T-helper 22 cell (primary cell): ENCODE data around the gene SPATS2.
"Not testable (repeated sequence)": the region's sequence is repeated elsewhere in the genome, so short reads cannot be mapped to it uniquely, and the experiment has no call there.

Source experiments
- DNase-seq: peaks from one replicate; pipeline ENCODE4 v3.0.0-alpha.2; 2020; ENCODE audit warnings: low read depth

The SPATS2 gene

GRCh38 chr12:49410818-49411217, 43.6 kb downstream of the SPATS2 start:
- DNase-seq = no peak

DNA sequence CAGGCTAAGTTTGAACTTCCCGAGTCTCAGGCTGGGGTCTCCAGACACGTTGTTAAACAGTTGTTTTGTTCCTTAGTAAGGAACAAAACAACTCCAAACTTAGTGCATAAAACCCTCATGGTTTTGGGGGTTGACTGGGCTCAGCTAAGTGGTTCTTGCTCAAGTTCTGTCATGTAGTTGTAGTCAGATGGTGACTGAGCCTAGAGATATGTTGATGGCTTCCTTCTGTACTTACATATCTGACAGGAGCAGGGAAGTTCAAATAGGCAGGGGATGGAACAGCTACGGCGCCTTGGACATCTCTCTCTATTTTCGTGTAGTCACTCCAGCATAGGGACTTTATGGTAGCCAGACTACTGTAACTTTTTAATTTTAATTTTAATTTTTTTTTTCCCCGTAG, 45.7 kb downstream of the SPATS2 start:
- DNase-seq = no peak

DNA sequence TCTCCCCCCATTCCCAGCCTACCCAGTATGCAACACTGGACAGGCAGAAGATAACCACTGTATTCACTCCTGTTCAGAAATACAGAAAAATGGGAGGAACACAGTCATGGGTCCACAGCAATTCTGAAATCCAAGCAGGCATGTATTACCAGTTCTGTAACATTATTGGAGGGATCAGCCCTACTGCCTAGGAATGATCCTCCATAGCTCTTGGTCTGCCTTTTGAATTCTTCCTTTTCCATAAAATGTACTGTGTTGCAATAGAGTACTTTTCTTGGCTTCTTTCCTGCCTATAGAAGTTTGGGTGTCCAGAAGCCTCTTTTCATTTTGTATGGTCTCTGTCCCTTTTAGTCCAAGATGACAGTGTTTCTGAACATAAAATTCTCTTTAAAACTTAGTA, 46.5 kb downstream of the SPATS2 start:
- no peak for DNase-seq

DNA sequence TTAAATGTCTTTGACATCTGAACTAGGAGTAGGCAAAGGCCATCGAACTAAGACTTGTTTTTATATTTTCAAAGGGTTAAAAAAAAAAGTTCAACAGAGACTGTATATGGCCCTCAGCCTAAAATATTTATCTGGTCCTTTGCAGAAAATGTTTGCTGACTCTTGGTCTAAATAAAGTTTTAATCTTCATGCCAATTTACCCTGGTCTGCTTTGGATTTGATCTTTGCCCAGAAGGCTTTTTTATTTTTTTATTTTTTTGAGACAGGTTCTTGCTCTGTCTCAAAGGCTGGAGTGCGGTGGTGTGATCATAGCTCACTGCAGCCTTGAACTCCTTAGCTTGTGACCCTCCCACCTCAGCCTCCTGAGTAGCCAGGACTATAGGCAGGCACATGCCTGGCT, 47.1 kb downstream of the SPATS2 start:
- DNase-seq = no peak

- no peak for DNase-seq
Observed at GRCh38 chr12:49415521-49415970, 48.3 kb downstream of the SPATS2 start.

GRCh38 chr12:49416892-49417291, 49.6 kb downstream of the SPATS2 start:
- no peak for DNase-seq

- DNase-seq = no peak
Observed at GRCh38 chr12:49417558-49417957, 50.3 kb downstream of the SPATS2 start.

GRCh38 chr12:49420556-49420955, 53.3 kb downstream of the SPATS2 start:
- DNase-seq = no peak

GRCh38 chr12:49422114-49422513, 54.9 kb downstream of the SPATS2 start:
- DNase-seq = no peak

- DNase-seq = no peak
Observed at GRCh38 chr12:49428793-49429192, 61.5 kb downstream of the SPATS2 start.

DNA sequence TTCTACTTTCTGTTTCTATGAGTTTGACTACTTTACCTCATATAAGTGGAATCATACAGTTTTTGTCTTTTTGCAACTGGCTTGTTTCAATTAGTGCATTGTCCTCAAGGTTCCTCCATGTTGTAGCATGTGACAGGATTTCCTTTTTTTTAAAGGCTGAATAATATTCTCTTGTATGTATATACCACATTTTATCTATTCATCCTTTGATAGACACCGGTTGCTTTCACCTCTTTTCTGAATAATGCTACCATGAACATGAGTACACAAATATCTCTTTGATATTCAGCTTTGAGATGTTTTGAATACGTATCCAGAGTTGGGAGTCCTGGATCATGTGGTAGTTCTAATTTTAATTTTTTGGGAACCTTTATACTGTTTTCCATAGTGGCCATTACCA, 65.4 kb downstream of the SPATS2 start:
- DNase-seq = no peak

DNA sequence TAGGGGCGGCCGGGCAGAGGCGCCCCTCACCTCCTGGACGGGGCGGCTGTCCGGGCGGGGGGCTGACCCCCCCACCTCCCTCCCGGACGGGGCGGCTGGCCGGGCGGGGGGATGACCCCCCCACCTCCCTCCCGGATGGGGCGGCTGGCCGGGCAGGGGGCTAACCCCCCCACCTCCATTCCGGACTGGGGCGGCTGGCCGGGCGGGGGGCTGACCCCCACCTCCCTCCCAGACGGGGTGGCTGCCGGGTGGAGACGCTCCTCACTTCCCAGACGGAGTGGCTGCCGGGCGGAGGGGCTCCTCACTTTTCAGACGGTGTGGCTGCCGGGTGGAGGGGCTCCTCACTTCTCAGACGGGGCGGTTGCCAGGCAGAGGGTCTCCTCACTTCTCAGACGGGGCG, 69.5 kb downstream of the SPATS2 start:
- not testable (repeated sequence) for DNase-seq

DNA sequence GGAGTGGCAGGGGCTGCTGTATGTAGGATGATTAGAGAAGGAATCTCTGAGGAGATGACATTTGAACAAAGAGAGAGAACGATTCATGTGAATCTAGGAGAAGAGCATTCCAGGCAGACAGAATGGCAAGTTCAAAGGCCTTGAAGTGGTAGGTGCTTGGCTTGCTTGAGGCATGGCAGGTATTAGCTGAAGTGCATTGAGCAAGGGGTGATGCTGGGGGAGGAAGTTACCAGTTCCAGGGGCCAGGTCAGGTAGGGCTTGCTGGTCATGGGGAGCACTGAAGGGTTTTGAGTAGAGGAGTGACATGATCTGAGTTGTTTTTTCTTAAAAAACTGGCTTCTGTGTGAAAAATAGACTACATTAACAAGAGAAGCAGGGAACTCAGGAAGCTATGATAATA, 71.8 kb downstream of the SPATS2 start:
- DNase-seq = no peak

DNA sequence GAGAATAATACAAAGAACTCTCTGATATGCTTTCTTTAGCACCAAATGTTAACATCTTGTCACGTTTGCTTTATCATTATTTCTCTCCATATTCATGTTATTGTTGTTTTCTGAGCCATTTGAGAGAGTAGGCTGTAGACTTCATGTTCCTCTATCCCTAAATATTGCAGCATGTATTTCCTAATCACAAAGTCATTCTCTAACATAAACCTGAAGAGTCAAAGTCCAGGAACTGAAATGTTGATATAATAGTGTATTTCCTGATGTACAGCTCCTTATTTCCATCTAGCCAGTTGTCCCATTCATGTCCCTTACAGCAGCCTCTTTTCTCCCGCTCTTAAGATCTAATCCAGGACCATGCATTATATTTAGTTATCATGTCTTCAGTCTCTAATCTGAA, 72.8 kb downstream of the SPATS2 start:
- DNase-seq = no peak

- DNase-seq = no peak
Observed at GRCh38 chr12:49442915-49443314, 75.7 kb downstream of the SPATS2 start.

DNA sequence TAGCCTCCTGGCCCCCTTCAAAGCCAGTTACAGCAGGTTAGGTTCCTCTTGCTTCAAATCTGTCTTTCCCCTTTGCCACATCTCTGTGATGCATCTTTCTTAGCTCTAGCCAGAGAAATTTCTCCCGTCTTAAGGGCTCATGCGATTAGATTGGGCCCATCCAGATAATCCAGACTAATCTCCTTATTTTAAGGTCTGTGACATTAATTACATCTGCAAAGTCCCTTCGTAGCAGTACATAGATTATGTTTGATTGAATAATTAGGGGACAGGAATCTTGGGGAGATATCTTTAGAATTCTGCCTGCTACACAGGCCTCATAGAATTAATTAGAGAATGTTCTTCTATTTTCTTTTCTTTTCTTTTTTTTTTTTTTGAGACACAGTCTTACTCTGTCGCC, 79.3 kb downstream of the SPATS2 start:
- no peak for DNase-seq

- no peak for DNase-seq
Observed at GRCh38 chr12:49448858-49449257, 81.6 kb downstream of the SPATS2 start.

GRCh38 chr12:49451468-49452259, 84.4 kb downstream of the SPATS2 start:
- DNase-seq = no peak

DNA sequence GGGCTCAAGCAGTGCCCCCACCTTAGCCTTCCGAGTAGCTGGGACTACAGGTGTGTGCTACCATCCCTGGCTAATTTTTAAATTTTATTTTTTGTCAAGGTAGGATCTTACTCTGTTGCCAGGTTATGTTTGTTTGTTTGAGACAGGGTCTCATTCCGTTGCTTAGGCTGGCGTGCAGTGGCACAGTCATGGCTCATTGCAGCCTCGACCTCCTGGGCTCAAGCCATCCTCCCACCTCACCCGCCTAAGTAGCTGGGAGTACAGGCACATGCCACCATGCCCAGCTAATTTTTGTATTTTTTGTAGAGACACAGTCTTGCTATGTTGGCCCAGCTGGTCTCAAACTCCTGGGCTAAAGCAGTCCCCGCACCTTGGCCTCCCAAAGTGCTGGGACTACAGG, 88.2 kb downstream of the SPATS2 start:
- no peak for DNase-seq

DNA sequence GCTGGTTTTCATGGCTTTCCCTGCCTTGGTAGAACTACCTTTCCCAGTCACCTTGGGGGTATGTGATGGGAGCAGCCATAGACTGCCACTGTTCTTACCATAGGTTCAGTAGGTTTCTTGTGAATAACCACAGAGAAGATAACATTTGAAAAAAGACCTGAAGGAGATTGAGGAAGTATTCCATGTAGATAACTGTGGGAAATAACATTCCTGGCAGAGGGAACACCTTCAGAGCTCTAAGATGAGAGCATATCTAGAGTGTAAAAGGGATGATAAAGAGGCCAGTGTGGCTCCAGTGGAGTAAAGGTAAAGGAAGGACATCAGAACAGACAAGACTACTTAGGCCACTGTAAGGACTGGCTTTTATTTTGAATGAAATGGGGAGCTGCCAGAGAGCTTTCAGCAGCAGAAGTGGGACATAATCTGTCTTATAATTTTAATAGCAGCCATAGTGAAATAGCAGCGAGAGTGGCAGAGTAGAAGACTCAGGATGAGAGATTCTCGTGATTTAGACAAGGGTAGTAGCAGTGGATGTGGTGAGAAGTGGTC, 88.9 kb downstream of the SPATS2 start:
- DNase-seq = no peak

DNA sequence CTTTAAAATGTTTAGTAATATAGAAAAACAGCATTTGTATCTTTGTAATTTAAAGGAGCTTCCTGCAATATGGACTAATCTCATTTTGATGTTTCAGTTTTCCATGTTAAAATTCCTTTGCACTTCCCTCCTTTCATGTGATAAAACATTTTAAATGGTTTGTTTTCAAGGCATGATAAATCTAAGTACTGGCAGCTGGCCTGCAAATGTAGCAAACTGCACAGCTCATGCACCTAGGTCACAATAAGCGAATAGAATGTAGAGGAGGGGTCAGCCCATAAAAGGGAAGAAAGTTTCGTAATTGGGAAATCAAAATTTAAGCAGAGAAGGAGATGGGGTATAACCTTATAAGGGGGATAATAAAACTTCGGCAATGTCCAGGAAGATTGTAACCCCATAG, 91.6 kb downstream of the SPATS2 start:
- no peak for DNase-seq

DNA sequence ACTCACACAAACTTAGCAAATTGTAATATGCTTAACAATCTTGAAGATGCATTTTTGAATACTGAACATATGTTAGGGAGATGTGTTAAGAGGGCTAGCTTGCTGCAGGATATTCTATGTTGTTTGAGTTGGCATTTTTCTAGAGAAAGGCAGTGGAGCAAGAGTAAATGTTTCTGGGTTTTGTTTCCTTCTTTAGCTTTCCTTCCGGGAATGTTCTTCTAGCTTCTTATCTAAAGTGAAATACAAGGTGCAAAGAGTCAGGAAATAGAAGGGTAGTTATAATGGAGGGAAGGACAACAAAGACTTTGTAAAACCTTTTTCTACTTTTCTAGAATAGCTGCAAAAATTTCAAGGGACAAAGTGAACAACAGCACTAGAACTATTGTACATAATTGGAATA, 94.0 kb downstream of the SPATS2 start:
- DNase-seq = no peak

GRCh38 chr12:49462083-49462744, 95.0 kb downstream of the SPATS2 start:
- no peak for DNase-seq
